ENCODE measurements around the gene BIN1. TPM values are rescaled to one million over a fixed set of nuclear protein-coding genes. Genes with fewer than 3 reads are reported as not detected.

BIN1 gene
- total RNA-seq, 1 experiment from 2014 or later: 31.8 TPM

GRCh38 chr2:127084611-127085316 is 22.2 kb downstream of the BIN1 start:
- Histone ChIP-seq H3K9me2 (ENCODE audit: insufficient read depth) (no peaks in the 10 kb centered on the region), H3K36me3 (ENCODE audit: control insufficient read depth in 1 of 2, insufficient read depth in 2 of 2, low read length in 2 of 2) (no peaks in the 10 kb centered on the region), H3K4me2 (ENCODE audit: low read length) (no peak overlapping the region), H3K9ac (ENCODE audit: low read length) (no peak overlapping the region), H3K79me2 (ENCODE audit: insufficient read depth, low read length) (no peaks in the 10 kb centered on the region), H3K4me1 (ENCODE audit: control insufficient read depth in 1 of 2, insufficient read depth in 2 of 2, low read length in 2 of 2) (peaks cover 14 to 44% of the 10 kb centered on the region in 2 experiments; a peak in 3 of 4 replicates), H3K4me3 (replicated peaks in 1 of 2; ENCODE audit: low read depth in 1 of 2, low read length in 2 of 2) (no peak overlapping the region), H4K20me1 (ENCODE audit: insufficient read depth) (no peaks in the 10 kb centered on the region), H3K9me3 (ENCODE audit: control insufficient read depth in 1 of 2, insufficient read depth in 1 of 2, low read depth in 1 of 2, low read length in 2 of 2) (no peaks in the 10 kb centered on the region), H3K27me3 (ENCODE audit: insufficient read depth, low read length) (no peaks in the 10 kb centered on the region), H2AFZ (ENCODE audit: low read depth, low read length, poor library complexity, severe bottlenecking) (no peak overlapping the region), H3K27ac (ENCODE audit: low read depth, low read length) (no peak overlapping the region)
- POLR2A ChIA-PET: no interaction called here
- ATAC-seq (no peak), DNase-seq (ENCODE audit: low read depth, low spot score) (no peak)
- no TSS peak for BruUV-seq (replicated peaks)
- RAD21 ChIA-PET (ENCODE audit: low non-redundant PET in 1 of 2, low total read pairs in 2 of 2, uncharacterized antibody in 2 of 2, unreplicated experiment in 2 of 2): no interaction called here
- CTCF ChIA-PET: interaction anchor here (2.4 kb wide), 1 partner anchor 17 kb away, joined by 9 read pairs; no protein-coding TSS in a partner anchor
- intact Hi-C loops (cut with micrococcal nuclease): no loop called here
- TF ChIP-seq CBX3 (IDR thresholded peaks at IDR 0.05; ENCODE audit: low read depth) (no peak), FOSL1 (IDR thresholded peaks at IDR 0.05; ENCODE audit: low read depth) (no peak), REST (IDR thresholded peaks at IDR 0.05; ENCODE audit: low read depth) (no peak), SIN3A (IDR thresholded peaks at IDR 0.05; ENCODE audit: low read depth) (no peak), EGR1 (IDR thresholded peaks at IDR 0.05; ENCODE audit: low read depth) (no peak), RAD21 (IDR thresholded peaks at IDR 0.05; ENCODE audit: low read depth) (no peak), ZBTB33 (IDR thresholded peaks at IDR 0.05; ENCODE audit: extremely low read depth, insufficient replicate concordance, low read length) (no peak), JUND (IDR thresholded peaks at IDR 0.05) (no peak), ELF1 (IDR thresholded peaks at IDR 0.05; ENCODE audit: borderline replicate concordance, low read depth) (no peak), POLR2AphosphoS5 (IDR thresholded peaks at IDR 0.05; ENCODE audit: low read depth, low read length) (no peak), CEBPB (IDR thresholded peaks at IDR 0.05; ENCODE audit: low read depth) (no peak), CTCF (IDR thresholded peaks at IDR 0.05 in 2 of 3, conservative IDR thresholded peaks at IDR 0.05 in 1 of 3; ENCODE audit: borderline replicate concordance in 1 of 3, insufficient read depth in 1 of 3, low read depth in 2 of 3, low read length in 2 of 3) (no peak), ATF3 (IDR thresholded peaks at IDR 0.05) (no peak), TCF7L2 (IDR thresholded peaks at IDR 0.05; ENCODE audit: borderline replicate concordance, extremely low read depth, insufficient read depth, insufficient read length) (no peak)
